ENCODE results near the gene FRMD5. TPM values are rescaled to one million over a fixed set of nuclear protein-coding genes. Genes with fewer than 3 reads are reported as not detected.

FRMD5 gene
- total RNA-seq, 4 donors from 2014 or later: 0.13 to 0.37 (median 0.24) TPM; not detected in 1

DNA sequence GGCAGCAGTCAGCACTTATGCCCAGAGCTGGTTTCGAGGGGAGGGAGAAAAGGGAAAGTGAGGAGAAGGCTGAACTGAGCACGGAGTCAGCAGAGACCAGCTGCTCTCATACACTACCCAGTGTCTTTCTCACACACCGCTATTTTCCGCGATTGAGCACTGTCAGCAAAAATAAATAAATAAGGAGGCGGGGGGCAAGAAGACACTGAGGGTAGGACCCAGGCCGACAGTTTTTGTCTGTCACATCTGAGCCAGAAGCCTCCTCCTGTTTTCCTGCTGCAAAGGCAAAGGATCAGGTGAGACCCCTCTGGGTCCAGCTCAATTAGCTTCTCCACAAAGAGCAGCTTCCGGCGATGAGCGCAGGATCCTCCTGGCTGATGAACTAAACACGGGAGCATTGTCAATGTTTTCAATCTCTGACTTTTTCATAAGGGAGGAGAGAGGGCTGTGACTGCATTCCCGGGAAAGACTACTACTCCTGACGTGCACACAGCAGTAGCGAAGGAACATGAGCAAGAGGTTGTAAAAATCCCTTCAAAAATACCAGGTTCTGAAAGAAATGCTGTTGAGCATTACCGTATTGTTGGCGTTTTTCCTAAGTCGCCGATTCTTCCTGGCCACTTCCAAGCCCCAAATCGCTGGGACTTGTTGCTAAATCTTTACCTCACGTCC, 1.3 kb downstream of the FRMD5 start:
- no peak for DNase-seq (ENCODE audit: low spot score)
- peak; percentile 29 for ATAC-seq (ENCODE audit: low FRiP score)
- TF ChIP-seq, protein P1, sequence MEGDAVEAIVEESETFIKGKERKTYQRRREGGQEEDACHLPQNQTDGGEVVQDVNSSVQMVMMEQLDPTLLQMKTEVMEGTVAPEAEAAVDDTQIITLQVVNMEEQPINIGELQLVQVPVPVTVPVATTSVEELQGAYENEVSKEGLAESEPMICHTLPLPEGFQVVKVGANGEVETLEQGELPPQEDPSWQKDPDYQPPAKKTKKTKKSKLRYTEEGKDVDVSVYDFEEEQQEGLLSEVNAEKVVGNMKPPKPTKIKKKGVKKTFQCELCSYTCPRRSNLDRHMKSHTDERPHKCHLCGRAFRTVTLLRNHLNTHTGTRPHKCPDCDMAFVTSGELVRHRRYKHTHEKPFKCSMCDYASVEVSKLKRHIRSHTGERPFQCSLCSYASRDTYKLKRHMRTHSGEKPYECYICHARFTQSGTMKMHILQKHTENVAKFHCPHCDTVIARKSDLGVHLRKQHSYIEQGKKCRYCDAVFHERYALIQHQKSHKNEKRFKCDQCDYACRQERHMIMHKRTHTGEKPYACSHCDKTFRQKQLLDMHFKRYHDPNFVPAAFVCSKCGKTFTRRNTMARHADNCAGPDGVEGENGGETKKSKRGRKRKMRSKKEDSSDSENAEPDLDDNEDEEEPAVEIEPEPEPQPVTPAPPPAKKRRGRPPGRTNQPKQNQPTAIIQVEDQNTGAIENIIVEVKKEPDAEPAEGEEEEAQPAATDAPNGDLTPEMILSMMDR (IDR thresholded peaks at IDR 0.05): no peak

DNA sequence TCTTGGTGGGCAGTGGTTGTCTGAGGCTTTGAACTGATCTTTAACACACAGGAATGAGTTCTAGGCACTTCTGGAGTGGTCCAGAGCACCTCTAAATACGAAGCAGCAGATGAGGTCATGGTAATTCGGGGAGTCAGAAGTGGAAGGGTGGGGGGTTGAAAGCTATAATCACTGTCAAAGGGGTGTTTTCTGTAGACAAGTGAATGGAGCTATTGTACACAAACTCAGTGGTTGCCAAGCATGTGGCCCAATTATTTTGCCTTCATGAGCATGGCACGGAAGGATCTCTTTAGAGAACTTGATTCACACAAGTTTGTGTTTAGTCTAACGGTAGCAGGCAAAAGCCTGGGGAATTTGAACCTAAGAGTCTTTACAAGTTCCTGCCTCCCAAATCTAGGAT, 6.3 kb downstream of the FRMD5 start:
- TF ChIP-seq, protein P1 (IDR thresholded peaks at IDR 0.05): no peak
- DNase-seq (ENCODE audit: low spot score) (no peak), ATAC-seq (ENCODE audit: low FRiP score) (no peak)

DNA sequence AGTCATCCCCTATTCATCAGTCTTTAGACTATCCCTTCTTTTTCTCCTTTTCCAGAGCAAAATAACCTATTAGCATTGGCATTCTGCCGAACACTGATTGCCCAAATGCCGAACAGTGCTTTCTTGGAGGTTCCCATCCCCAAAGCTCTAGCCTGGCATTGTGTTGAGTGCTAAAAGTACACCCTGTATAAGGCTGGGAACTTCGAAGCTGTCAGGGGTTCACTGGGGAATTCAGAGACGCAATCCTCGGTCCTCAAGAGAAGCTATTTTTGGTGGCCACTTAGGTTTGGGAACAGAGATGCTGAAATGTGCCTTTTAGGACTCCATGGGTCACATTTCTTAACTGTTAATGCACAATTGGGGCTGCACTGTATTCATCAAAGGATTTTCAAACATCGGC, 8.4 kb downstream of the FRMD5 start:
- ATAC-seq (ENCODE audit: low FRiP score) (no peak), DNase-seq (ENCODE audit: low spot score) (no peak)
- TF ChIP-seq, protein P1 (IDR thresholded peaks at IDR 0.05): no peak

DNA sequence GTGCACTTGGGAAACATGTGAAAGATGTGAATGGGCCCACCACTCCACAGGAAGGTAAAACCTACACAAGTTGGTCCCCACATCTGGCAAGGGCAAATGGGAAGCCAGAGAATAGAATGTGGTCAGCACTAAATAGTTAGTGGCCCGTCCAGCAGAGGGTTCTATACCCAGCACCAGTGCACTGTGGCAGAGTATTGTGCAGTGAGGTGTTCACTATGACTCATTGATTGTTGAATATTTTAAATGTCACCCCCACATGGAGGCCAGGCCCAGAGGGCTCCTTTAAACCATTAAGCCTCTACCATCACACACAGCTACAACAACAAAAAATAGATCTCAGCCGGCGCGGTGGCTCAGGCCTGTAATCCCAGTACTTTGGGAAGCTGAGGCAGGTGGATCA, 11.7 kb downstream of the FRMD5 start:
- DNase-seq (ENCODE audit: low spot score): no peak
- no peak for ATAC-seq (ENCODE audit: low FRiP score)
- TF ChIP-seq, protein P1 (IDR thresholded peaks at IDR 0.05): no peak

DNA sequence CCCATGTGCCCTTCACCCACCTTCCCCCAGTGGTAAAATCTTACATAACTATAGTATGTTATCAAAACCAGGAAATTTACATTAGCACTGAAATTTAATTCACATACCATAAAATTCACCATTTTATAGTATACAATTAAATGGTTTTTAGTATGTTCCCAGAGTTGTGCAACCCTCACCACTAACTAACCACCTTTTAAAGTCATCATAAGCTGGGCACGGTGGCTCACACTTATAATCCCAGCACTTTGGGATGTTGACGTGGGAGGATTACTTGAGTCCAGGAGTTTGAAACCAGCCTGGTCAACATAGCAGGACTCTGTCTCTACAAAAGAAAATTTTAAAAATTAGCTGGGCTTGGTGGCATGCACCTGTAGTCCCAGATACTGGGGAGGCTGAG, 13.7 kb downstream of the FRMD5 start:
- ATAC-seq (ENCODE audit: low FRiP score): no peak
- TF ChIP-seq, protein P1 (IDR thresholded peaks at IDR 0.05): no peak
- no peak for DNase-seq (ENCODE audit: low spot score)

DNA sequence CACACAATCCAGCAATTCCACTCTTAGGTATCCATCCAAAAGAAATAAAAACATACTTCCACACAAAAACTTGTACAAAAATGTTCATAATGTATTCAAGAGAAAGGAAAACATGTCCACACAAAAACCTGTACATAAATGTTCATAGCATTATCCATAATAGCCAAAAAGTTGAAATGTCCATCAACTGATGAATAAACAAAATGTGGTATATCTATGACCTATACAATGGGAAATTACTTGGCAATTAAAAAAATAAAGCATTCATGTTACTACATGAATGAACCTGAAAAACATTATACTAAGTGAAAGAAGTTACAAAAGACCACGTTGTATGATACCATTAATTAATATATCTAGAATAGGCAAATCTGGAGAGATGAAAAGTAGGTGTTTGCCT, 17.9 kb downstream of the FRMD5 start:
- TF ChIP-seq, protein P1 (IDR thresholded peaks at IDR 0.05): no peak
- DNase-seq (ENCODE audit: low spot score) (no peak), ATAC-seq (ENCODE audit: low FRiP score) (no peak)

DNA sequence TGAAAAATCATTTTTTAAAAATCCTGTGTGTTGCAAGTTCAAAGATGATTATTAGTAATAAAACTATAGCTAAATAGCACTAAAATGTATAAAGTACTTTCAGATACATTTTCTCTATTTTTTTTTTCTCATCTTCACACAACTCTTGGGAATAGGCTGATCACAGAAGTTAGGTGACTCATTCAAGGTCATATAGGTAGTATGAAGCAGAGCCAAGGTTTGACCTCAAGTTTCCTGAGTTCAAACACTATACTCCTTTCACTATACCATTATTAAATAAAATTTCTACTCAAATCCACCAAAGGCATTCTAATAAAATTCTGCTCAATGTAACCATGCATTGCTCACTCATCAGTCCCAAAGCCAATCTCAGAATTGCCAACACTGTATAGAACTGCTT, 21.3 kb downstream of the FRMD5 start:
- DNase-seq (ENCODE audit: low spot score) (no peak), ATAC-seq (ENCODE audit: low FRiP score) (no peak)
- TF ChIP-seq, protein P1 (IDR thresholded peaks at IDR 0.05): no peak

All from omental fat pad (tissue), 4 donors.